GM20431 (cell line): ENCODE results near the gene TMEM192.
"Not testable (repeated sequence)": the region's sequence is repeated elsewhere in the genome, so short reads cannot be mapped to it uniquely, and the experiment has no call there.

ENCODE experiments used
- in situ Hi-C: fragments of 300-500 bp; cut with MseI, MboI; formaldehyde crosslinking; loops from one replicate; pipeline ENCODE4 v1.15.0; 2020; ENCODE audit warnings: low sequenced_read_pairs; ENCODE audit not compliant: unreplicated experiment

The TMEM192 gene

GRCh38 chr4:165025782-165026181, 86.9 kb downstream of the TMEM192 start:
- in situ Hi-C loops: not testable (repeated sequence)
